Mucosa of stomach (tissue), 1 donor: ENCODE measurements around the gene OLA1.

Experiments used
- H3K27me3 ChIP-seq: one replicate; pipeline ENCODE4 v1.7.0; 2013; ENCODE audit warnings: mild to moderate bottlenecking, low read length; ENCODE audit not compliant: control insufficient read depth, insufficient read depth
- H3K36me3 ChIP-seq: one replicate; pipeline ENCODE4 v1.7.0; 2013; ENCODE audit warnings: low read length; ENCODE audit not compliant: control insufficient read depth, insufficient read depth
- H3K4me1 ChIP-seq: one replicate; pipeline ENCODE4 v1.7.0; 2013; ENCODE audit warnings: mild to moderate bottlenecking, low read length; ENCODE audit not compliant: control insufficient read depth, insufficient read depth
- H3K4me3 ChIP-seq: one replicate; pipeline ENCODE4 v1.7.0; 2013; ENCODE audit warnings: low read length
- H3K9ac ChIP-seq: one replicate; pipeline ENCODE4 v1.7.0; 2013; ENCODE audit warnings: mild to moderate bottlenecking, low read length, moderate library complexity
- H3K9me3 ChIP-seq: one replicate; pipeline ENCODE4 v1.7.0; 2013; ENCODE audit warnings: mild to moderate bottlenecking, low read length, moderate library complexity; ENCODE audit not compliant: control insufficient read depth
- donor health status: Pancreatic carcinoma.

The OLA1 gene

GRCh38 chr2:174223388-174223787 is 24.9 kb downstream of the OLA1 start:
- no peaks in the 10 kb centered on the region for H3K36me3 ChIP-seq
- H3K4me1 ChIP-seq = no peaks in the 10 kb centered on the region
- no peak overlapping the region for H3K9ac ChIP-seq
- no peaks in the 10 kb centered on the region for H3K9me3 ChIP-seq
- H3K4me3 ChIP-seq = no peak overlapping the region
- H3K27me3 ChIP-seq = no peaks in the 10 kb centered on the region

DNA sequence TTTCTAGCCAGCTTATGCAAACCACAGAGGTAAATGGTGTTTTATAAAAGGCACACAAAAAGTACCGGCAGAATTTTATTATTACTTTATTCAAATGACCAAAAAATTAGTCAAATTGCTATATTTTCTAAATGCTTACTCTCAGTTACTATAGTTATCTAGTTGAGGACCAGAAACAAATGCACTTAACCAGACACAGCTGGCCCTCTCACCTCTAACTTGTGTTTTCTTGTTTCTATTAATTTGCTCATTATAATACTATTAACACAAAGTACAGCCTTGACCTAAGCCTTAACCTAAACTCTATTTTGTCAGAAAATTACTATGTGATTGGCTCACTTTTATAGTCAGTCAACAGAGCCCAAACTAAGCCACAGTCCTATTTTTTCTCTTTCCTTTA is 26.2 kb downstream of the OLA1 start:
- Histone ChIP-seq H3K27me3 (no peaks in the 10 kb centered on the region), H3K9ac (no peak overlapping the region), H3K4me3 (no peak overlapping the region), H3K36me3 (no peaks in the 10 kb centered on the region), H3K9me3 (no peaks in the 10 kb centered on the region), H3K4me1 (no peaks in the 10 kb centered on the region)

GRCh38 chr2:174219321-174219720 is 29.0 kb downstream of the OLA1 start:
- Histone ChIP-seq H3K9me3 (no peaks in the 10 kb centered on the region), H3K36me3 (no peaks in the 10 kb centered on the region), H3K4me3 (no peak overlapping the region), H3K27me3 (no peaks in the 10 kb centered on the region), H3K9ac (no peak overlapping the region), H3K4me1 (no peaks in the 10 kb centered on the region)

DNA sequence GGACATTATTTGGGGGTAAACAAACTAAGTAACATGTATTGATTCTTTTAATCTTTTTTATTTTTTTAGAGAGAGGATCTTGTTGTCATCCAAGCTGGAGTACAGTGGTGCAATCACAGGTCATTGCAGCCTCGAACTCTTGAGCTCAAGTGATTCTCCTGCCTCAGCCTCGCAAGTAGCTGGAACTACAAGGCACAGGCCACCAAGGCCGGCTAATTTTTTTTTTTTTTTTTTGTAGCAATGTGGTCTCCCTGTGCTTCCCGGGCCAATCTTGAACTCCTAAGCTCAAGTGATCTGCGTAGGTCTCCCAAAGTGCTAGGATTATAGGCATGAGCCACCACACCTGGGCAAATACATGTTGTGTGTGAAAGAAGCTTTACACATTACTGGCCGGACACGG is 29.6 kb downstream of the OLA1 start:
- no peaks in the 10 kb centered on the region for H3K27me3 ChIP-seq
- no peaks in the 10 kb centered on the region for H3K9me3 ChIP-seq
- no peaks in the 10 kb centered on the region for H3K36me3 ChIP-seq
- no peak overlapping the region for H3K9ac ChIP-seq
- no peak overlapping the region for H3K4me3 ChIP-seq
- H3K4me1 ChIP-seq = no peaks in the 10 kb centered on the region

- Histone ChIP-seq H3K4me3 (no peak overlapping the region), H3K4me1 (no peaks in the 10 kb centered on the region), H3K9ac (no peak overlapping the region), H3K9me3 (no peaks in the 10 kb centered on the region), H3K27me3 (no peaks in the 10 kb centered on the region), H3K36me3 (no peaks in the 10 kb centered on the region)
These were observed 30.5 kb downstream of the OLA1 start for GRCh38 chr2:174217869-174218268.

DNA sequence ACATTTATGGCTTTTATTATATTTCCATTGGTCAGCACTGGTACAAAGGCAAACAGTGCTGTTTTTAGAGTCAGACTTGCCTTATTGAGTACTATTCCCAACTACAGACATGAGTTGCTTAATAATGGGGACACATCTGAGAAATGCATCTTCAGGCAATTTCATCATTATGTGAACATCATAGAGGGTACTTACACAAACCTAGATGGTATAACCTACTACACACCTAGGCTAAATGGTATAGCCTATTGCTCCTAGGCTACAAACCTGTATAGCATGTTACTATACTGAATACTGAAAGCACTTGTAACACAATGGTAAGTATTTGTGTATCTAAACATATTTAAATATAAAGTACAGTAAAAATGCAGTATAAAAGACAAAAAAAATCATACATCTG is 36.4 kb downstream of the OLA1 start:
- Histone ChIP-seq H3K36me3 (no peaks in the 10 kb centered on the region), H3K27me3 (no peaks in the 10 kb centered on the region), H3K9ac (no peak overlapping the region), H3K4me3 (no peak overlapping the region), H3K9me3 (no peaks in the 10 kb centered on the region), H3K4me1 (no peaks in the 10 kb centered on the region)

DNA sequence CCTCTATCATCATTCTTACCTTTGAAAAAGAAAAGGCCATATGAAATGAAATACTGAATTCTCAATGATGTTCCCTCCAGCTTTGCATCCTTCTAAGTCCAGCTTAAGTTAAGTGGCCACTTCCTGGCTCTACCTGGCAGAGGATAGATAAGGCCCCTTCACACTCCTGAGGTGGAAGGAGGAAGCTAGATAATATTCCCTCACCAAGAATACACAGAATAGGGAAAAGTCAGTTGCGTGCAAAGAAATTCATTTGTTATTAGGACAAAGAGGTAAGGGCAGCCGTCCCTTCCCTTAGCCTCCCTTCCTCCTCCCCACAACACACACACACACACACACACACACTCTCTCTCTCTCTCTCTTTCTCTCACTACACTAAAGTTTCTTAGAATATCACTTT is 37.5 kb downstream of the OLA1 start:
- Histone ChIP-seq H3K4me1 (no peaks in the 10 kb centered on the region), H3K9ac (no peak overlapping the region), H3K36me3 (no peaks in the 10 kb centered on the region), H3K4me3 (no peak overlapping the region), H3K27me3 (no peaks in the 10 kb centered on the region), H3K9me3 (no peaks in the 10 kb centered on the region)

DNA sequence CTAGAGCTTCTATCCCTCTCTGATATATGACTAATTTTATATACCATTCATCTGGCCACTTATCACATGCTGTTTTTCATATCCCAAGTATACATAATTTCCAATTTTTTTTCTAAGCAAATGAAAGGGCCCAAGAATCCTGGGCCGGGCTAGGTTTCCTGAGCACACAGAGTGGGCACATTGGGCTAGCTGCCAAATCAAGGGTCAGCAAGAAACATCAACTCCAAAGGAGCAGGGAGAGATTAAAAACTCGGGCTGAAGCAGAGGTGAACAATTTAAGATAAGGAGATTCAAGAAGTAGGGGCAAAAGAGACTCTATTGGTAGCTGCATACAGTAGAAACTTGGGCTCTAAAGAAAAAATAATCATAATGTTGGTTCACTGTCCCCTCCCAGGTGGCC is 39.0 kb downstream of the OLA1 start:
- Histone ChIP-seq H3K27me3 (no peaks in the 10 kb centered on the region), H3K9me3 (no peaks in the 10 kb centered on the region), H3K9ac (no peak overlapping the region), H3K4me1 (no peaks in the 10 kb centered on the region), H3K4me3 (no peak overlapping the region), H3K36me3 (no peaks in the 10 kb centered on the region)

- Histone ChIP-seq H3K36me3 (no peaks in the 10 kb centered on the region), H3K9ac (no peak overlapping the region), H3K4me1 (no peaks in the 10 kb centered on the region), H3K9me3 (no peaks in the 10 kb centered on the region), H3K4me3 (no peak overlapping the region), H3K27me3 (no peaks in the 10 kb centered on the region)
These were observed 40.3 kb downstream of the OLA1 start for GRCh38 chr2:174208026-174208425.

DNA sequence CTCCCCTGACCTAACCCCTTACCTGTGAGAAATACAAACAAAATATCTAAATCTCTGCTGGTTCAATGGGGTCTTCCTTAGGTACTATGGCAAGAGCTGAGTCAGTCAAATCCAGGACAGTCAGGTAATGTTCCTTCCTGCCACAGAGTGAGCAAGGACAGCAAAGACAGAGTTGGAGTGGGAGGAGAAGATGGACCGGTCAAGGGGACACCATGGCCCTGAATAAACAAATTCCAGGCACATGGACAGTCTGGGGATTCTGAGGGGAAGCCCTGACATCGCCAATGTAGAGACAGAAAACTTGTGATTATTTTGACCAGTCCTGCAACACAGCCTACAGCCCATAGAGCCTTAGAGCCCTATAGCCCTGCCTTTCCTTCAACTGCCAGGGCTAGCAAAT is 42.8 kb downstream of the OLA1 start:
- Histone ChIP-seq H3K36me3 (no peaks in the 10 kb centered on the region), H3K27me3 (no peaks in the 10 kb centered on the region), H3K4me3 (no peak overlapping the region), H3K9ac (no peak overlapping the region), H3K9me3 (no peaks in the 10 kb centered on the region), H3K4me1 (no peaks in the 10 kb centered on the region)

DNA sequence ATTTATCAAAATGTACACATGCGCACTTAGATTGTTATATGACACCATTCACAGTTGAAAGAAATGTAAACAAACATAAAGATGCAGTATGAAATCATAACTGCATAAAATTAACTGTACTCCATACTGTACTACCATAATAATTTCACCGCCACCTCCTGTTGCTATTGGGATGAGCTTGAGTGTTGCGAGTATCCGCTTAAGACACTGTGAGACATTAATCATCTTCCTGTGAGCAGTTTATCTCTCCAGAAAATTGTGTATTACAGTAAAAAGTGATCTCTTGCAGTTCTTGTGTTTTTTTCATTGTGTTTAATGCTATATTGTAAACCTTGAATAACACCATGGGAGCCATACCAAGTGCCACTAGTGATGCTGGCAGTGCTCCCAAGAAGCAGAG is 46.1 kb downstream of the OLA1 start:
- no peak overlapping the region for H3K9ac ChIP-seq
- no peak overlapping the region for H3K4me3 ChIP-seq
- H3K9me3 ChIP-seq = no peaks in the 10 kb centered on the region
- no peaks in the 10 kb centered on the region for H3K4me1 ChIP-seq
- H3K27me3 ChIP-seq = no peaks in the 10 kb centered on the region
- H3K36me3 ChIP-seq = no peaks in the 10 kb centered on the region

DNA sequence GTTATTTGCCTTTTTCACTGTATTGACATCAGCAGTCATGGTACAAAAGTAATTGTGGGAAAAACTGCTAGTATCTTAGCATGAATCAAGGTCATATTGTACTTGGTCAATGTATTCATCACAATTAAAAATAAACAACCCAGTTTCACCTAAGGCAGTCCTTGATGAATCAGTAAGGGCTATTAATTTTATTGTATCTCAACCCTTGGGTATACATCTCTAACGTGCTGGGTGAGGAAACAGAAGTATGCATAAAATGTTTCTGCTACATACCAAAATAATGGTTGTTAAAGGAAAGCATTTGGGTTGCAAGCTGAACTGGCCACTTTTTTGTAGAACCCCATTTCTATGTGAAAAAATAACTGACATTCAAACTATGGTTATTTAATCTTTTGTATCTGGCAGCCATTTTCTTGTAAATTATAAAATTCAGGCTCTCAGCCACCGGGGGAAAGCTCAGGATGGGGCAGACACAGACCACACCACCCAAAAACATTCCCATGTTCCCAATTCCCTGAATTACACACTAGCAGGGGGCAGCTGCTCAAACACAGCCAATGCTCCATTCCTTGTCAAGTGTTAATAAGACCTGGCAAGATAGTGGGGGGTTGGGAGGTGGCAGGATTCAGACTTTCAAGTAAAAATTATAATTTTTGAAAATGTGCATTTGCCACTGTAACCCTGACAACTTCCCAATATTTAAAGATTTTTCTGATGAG is 49.3 kb downstream of the OLA1 start:
- Histone ChIP-seq H3K9ac (no peak overlapping the region), H3K27me3 (no peaks in the 10 kb centered on the region), H3K9me3 (no peaks in the 10 kb centered on the region), H3K36me3 (no peaks in the 10 kb centered on the region), H3K4me1 (no peaks in the 10 kb centered on the region), H3K4me3 (no peak overlapping the region)

GRCh38 chr2:174195253-174195652 is 53.1 kb downstream of the OLA1 start:
- Histone ChIP-seq H3K4me1 (no peaks in the 10 kb centered on the region), H3K27me3 (no peaks in the 10 kb centered on the region), H3K4me3 (no peak overlapping the region), H3K9ac (no peak overlapping the region), H3K9me3 (no peaks in the 10 kb centered on the region), H3K36me3 (no peaks in the 10 kb centered on the region)
